C4-2B (cell line): ENCODE data around the gene PGP.

ENCODE experiments used
- CTCF ChIP-seq: fragments of 450-650 bp; conservative IDR thresholded peaks from 2 replicates; pipeline ENCODE4 v1.5.1; 2017; ENCODE audit warnings: mild to moderate bottlenecking
- ZFX ChIP-seq: fragments of 450-650 bp; IDR thresholded peaks from 2 replicates; pipeline ENCODE4 v1.6.1; 2017

- TF ChIP-seq CTCF = no peak
- TF ChIP-seq ZFX = no peak
These were observed 20.3 kb downstream of the PGP start for GRCh38 chr16:2194166-2194834.
